Measurements from ENCODE around the gene GNG7.

- no peak for TF ChIP-seq CTCF (conservative IDR thresholded peaks at IDR 0.05; ENCODE audit: low read depth, low read length)
- TF ChIP-seq EZH2 (IDR thresholded peaks at IDR 0.05; ENCODE audit: low read length, unreplicated experiment), result no peak
- TF ChIP-seq EZH2phosphoT487 (IDR thresholded peaks at IDR 0.05; ENCODE audit: borderline replicate concordance, low read length), result no peak
Measured at GRCh38 chr19:2607712-2608601, 94.5 kb downstream of the GNG7 start.
